Right renal cortex interstitium (tissue), 3 donors: Measurements from ENCODE around the gene HMOX1. TPM values are rescaled to one million over a fixed set of nuclear protein-coding genes. Genes with fewer than 3 reads are reported as not detected.

Experiments
- DNase-seq, 3 donors: peaks; one replicate each; pipeline ENCODE4 v3.0.0-alpha.2; 2013; ENCODE audit warnings: low read depth in 3 of 3, low spot score in 2 of 3
- polyA plus RNA-seq, 3 donors: library from polyadenylated mRNA; unstranded; fragments of 120-200 nt; gene quantifications; one replicate each; pipeline ENCODE4 v1.2.1, GENCODE V29; 2013; ENCODE audit not compliant: insufficient read length in 3 of 3

The HMOX1 gene, protein sequence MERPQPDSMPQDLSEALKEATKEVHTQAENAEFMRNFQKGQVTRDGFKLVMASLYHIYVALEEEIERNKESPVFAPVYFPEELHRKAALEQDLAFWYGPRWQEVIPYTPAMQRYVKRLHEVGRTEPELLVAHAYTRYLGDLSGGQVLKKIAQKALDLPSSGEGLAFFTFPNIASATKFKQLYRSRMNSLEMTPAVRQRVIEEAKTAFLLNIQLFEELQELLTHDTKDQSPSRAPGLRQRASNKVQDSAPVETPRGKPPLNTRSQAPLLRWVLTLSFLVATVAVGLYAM
- polyA plus RNA-seq = 10 to 100 TPM; 34.4 to 43.7 (median 38.1) TPM

DNA sequence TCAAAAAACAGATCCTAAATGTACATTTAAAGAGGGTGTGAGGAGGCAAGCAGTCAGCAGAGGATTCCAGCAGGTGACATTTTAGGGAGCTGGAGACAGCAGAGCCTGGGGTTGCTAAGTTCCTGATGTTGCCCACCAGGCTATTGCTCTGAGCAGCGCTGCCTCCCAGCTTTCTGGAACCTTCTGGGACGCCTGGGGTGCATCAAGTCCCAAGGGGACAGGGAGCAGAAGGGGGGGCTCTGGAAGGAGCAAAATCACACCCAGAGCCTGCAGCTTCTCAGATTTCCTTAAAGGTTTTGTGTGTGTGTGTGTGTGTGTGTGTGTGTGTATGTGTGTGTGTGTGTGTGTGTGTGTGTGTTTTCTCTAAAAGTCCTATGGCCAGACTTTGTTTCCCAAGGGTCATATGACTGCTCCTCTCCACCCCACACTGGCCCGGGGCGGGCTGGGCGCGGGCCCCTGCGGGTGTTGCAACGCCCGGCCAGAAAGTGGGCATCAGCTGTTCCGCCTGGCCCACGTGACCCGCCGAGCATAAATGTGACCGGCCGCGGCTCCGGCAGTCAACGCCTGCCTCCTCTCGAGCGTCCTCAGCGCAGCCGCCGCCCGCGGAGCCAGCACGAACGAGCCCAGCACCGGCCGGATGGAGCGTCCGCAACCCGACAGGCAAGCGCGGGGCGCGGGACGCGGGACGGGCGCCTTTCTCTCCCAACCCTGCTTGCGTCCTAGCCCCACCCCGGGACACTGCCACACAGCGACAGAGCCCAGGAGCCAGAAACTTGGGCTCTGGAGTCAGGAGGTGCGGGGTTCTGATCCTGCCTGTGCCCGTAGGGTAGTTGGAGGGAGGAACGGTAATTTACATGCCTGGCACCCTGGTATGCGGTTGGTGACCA is at the start of gene HMOX1:
Gene HMOX1 (plus strand): TSS at position 560 of the 887 bp plus-strand sequence. CDS start 78 bp downstream, at position 638.
- DNase-seq = no peak

DNA sequence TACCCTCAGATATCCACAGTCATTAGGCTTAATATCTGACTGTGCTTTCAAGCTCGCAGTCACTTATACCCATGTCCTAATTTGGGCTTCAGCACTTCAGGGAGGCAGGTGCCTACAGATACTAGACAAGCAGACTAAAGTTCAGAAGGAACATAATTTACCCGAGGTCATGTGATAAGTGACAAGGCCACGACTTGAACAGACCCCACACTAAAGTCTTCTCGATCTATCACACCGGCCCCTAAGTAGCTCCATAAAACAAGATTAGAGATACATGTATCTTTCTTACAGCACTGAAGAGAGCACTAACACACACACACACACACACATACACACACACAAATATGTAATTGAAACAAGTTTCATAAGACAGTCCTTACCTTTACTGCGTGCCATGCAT is 48.6 kb upstream of the HMOX1 start:
- DNase-seq = no peak

DNA sequence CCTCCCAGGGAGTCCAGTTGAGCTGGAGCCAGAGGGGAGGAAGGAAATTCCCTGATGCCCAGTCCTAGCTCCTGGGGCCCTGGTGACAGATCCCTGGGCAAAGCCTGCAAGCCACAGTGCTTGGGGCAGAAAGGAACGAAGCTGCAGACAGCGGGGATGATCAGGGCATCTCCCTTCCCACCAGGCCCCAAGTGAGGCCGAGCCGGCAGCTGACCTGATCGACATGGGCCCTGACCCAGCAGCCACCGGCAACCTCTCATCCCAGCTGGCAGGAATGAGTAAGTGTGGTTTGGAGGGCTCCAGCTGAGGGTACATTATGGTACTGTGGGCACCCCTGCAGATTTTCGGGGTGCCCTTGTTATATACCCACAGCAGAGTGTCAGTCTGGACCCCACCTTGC is 47.7 kb upstream of the HMOX1 start:
- DNase-seq = no peak

DNA sequence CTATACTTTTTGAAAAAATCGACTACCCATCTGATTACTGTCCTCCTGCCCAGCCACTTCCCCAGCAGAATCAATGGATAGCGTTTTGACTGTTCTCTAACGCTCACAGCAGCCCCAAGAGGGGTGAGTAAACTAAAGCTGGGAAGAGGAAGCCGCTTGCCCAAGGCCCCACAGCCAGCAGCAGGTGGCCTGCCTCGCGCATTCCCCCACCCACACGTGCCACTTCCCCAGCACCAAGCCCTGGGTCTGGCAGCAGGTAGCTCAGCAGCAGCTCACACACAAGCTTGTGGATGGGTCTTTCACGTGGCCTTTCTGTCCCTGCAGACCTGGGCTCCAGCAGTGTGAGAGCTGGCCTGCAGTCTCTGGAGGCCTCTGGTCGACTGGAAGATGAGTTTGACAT is 46.9 kb upstream of the HMOX1 start:
- no peak for DNase-seq

DNA sequence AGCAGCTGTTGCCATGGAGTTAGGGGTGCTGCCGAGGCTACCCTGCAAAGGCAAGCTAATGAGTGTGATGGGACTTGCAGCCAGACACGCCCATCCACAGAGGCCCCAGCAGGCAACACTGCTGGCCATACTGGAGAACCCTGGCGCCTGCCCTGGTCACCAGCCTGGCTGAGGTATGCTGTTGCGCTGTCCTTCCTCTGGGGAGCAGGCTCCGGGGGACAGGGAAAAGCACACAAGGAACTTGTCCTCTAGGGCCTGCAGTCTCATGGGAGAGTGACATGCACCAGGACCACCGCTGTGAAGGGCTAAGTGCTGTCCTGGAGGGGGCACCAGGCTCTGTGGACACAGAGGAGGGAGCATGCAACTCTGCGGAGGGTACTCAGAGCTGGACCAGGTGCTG is 45.4 kb upstream of the HMOX1 start:
- no peak for DNase-seq

DNA sequence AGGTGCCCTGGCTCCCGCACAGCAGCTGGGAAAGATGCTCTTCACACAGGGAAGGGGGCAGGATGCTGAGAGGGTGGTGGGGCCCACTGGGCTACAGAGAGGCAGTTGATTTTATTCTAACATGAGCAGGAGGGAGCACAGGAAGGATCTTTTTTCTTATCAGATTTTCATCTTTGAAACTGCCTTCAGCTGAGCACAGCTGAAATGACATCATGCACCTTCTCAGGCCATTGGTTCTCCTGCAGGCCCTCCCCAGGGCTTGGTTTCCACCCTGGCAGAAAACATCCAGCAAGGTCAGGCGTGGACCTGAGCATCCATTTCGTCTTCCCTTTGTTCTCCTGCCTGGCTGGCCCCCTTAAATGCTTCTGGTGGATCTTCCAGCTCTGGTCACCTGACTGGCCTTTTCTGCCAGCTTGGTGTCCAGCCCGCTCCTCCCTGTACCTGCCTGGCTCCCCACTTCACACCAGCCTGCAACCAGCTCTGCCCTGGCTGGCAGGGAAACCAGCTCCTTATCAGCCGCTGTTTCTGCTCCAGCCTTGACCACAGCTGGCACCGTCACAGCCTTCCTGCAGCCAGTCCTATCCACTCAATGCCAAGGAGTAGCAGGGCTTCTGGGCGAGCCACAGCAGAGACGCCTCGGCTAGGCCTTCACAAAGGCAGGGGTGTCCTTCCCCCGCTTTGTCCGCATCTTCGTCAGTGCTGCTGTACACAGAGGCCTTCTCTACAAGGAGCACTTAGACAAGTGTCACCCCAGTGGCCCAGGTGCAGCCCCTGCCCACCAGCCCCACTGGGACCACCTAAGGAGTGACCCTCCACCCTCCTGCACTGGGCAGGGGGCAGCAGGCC is 44.7 kb upstream of the HMOX1 start:
- no peak for DNase-seq

DNA sequence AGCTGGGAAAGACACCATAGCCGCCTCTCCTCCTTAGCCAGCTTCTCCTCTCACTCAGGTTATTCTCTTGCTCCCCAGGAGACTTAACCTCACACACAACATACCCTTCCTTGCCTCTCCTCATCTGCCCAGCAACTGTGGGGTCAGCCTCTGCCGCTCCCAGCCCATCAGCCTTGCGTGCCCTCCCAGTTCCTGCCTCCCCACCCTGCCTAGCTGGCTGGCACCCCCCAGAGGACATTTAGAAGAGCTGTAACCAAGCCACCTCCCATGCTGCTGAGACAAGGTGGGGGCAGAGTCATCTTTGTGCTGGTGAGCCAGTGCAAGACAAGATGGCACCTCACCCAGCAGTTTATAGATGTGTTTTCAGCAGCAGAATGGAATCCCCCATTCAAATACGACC is 43.0 kb upstream of the HMOX1 start:
- no peak for DNase-seq

DNA sequence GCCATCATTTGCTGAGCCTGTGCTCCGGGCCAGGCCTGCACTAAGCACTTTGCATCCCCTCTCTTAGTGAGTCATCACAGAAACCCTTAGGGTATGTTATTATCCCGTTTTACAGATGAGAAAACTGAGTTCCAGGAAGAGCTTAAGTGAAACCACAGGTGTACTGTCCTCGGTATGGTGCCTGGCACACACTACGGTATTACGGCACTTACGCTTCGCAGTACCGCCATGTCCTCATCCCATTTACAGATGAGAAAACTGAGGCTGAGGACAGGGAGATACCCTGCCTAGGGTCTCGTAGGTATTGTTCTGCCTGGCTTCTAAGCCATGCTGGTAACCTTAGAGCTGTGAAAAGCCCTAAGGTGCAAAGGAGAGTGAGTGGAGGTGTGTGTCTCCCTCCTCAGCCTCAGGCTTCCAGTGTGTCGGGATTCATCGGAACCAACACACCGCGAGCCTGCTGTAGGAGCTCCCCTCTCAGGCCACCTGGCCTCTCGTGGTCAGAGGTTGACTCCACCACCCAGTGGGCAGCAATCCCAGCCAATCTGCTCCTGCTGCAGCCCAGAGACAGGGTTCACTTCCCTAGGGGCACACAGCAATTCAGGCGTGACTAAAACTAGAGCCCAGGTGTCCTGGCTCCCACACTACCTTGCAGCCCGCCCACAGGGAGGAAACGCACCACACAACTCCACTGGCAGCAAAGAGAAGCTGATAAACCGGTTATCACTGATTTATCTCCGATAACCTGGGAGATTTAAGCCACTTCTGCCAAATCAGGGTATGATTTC is 39.6 kb upstream of the HMOX1 start:
- no peak for DNase-seq

DNA sequence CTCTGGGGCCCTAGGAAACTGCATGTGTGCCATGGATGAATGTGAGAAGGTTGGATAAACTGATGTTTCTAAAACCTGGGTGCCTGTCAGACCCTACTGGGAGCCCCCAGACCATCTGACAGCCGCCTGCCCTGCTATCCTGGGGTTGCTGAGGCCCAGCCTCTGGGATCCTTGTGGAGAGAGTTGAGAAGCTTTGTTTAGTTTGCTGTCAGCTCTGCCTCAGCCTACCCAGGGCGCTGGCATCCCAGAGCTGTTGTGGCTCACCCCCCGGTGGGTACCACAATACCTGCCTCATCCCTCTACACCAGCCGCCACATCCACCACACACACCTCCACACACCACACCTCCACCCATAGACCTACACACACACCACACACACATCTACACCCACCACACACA is 38.5 kb upstream of the HMOX1 start:
- no peak for DNase-seq

DNA sequence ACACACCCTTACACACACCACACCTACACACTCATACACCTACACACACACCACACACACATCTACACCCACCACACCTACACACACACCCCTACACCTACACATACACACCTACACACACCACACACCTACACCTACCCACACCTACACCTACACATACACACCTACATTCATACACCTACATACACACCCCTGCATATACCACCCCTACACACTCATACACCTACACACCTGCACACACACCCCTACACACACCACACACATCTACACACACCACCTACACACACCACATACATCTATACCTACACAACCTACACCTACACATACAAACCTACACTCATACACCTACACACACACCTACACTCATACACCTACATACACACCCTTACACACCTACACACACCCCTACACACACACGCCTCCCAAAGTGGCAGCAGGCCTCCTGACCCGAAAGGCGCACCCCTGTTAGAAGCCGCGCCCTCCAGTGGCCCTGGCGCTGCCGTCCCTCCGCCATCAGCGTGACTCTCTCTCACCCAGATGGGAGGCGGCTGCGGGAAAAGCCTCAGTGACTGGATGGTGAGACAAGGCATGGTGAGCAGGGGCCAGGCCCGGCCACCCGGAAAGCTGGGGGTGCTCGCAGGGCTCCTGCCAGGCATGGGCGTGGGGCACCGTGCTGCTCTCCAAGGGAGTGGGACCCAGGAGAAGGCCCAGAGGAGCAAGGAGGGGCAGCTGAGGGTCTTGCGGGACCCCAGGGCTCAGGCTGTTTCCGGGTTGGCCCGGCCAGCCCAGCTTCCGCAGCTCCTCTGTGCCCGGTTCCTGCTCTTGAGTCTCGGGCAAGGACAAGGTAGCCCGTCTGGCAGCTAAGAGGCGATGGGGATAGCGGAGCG is 37.0 kb upstream of the HMOX1 start:
- no peak for DNase-seq

DNA sequence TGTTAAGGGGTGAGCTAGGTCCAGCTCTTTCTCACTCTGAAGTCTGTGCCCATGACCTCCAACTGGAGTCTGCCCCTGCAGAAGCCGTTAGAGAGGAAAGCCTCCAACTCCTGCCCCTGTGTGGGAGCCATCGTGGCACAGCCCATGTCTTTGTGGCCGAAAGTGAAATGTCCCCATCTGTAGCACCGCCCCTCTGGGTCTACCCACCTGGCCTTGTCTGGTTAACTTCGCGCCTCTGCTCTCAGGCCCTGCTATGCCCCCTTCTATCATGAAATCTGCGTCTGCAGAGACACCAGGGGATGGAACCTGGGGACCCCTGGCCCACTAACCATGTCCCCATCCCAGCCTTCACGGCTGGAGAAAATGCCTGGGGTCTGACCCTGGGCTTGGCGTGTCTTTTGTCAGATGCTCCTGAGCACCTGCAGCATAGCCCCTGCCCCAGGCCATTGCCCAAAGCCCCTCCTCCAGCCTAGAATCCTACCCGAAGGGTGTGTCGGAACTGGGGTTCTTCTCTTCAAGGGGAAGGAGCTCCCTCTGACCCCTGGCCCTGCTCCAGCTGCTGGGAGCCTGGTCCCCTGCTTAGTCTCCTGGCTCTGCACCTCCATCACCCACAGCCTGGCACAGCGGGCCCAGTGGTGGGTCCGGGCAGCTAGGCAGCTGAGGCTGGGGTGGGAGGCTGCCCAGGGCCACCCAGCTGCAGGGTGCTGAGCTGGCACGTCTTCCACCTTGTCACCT is 35.8 kb upstream of the HMOX1 start:
- no peak for DNase-seq

DNA sequence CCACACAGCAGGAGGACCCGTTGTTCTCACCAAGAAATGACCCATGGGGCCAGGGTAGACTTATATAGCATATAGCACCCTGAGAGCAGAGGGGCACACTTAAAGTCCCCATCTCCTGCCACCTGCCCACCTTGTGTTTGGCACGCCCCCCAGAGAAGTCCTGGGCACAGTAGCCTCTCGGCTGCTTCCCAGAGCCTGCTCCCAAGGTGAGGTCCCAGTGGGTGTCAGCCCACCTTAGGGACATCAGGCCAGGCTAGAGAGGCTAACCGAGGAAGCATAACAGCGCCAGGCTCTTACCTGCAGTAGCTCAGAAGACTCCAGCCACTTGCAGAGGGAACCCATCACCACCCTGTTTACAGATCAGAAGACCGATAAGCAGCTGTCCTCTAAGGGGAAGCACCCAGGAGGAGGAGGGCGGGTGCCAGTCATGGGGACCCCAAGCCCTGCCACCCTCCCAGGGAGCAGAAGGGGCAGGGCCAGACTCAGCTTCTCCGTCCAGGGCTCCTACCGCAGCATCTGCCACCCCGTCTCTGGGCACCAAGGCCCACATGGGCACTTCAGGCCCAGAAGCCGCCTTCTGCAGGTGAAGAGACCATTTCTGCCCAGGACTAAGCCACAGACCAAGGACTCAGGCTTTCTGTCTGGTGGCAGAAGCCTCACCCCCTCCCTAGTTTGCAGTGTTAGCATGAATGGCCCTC is 34.9 kb upstream of the HMOX1 start:
- no peak for DNase-seq

DNA sequence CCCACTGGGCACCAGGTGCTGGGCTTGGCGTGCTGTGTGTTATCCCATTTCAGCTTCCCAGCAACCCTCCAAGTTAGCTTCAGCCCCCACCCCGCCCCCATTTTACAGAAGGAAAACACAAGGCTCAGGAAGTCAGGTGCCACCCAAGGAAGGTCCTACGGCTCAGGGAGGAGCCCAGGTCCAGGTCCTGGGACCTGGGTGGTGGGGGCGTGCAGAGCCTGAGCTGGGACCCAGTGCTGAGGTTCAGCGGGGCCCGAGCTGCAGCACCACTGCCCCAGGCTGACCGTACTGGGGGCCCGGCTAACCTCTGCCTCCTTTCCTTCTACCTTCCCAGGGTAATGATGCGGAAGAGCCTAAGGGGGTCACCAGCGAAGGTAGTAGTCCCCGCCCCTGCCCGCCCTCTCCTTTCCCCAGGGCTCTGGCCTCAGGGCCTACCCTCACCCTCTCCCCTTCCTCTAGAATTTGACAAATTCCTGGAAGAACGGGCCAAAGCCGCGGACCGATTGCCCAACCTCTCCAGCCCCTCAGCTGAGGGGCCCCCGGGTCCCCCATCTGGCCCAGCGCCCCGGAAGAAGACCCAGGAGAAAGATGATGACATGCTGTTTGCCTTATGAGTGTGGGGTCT is 34.2 kb upstream of the HMOX1 start:
- no peak for DNase-seq

DNA sequence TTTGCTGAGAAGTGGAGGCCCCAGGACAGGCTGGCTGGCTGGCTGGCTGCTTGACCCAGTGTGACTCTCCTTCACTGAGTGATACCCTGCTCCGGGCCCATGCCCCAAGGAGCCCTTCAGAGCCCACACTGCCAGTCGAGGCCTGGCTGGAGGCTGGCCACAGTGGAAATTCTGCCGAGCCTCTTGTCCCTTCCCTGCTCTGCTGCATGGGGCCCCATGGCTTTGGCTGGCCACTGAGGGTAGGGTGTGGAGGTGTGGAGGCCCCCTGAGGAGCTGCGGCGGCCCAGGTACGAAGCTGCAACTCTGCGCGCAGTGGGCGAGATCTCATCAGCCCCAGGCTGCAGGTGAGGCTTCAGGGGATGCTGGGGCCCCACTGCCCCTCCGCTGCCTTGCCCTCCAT is 33.4 kb upstream of the HMOX1 start:
- DNase-seq = no peak

DNA sequence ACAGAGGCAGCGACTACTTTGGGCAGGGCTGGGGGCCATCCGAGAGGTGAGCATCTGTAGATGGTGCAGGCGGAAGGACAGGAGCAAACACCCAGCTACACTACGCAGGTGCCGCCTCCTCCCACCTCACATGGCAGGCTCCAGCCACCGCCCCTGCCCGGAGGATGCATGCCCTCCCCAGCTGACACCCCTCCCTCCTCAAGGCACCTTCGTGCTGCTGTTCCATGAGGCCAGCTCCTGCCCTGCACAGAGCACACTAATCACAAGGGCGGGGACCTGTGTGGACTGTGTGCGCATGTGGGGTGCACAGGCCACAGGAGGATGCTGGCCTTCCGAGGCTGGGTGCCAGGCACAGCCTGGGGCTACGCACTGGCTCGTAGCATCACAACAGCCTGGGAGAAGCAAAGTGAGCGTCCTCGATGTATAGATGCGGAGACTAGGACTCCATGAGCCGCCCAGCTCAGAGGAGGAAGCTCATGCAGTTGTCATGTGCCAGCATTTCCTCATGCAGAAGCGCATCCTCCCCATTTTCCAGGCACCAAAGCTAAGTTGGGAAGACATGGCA is 32.8 kb upstream of the HMOX1 start:
- DNase-seq = no peak

DNA sequence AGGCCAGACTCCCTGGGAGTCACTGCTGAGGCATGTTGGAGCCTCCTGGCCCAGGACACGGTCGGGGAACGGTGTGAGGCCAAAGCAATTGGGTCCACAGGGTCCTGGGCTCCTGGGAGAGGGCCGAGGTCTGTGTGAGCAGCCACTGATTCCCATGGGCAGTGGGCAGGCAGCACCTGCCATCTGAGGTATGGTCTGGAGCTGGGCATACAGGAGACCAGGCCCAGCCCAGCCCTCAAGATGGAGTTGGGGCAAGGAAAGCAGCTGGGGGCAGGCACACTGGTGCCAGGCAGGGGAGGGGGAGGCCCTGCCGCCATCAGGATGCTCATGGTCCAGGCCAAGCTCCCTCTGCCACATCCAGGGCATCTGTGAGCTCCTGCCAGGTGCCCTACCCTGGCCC is 32.2 kb upstream of the HMOX1 start:
- DNase-seq = no peak

DNA sequence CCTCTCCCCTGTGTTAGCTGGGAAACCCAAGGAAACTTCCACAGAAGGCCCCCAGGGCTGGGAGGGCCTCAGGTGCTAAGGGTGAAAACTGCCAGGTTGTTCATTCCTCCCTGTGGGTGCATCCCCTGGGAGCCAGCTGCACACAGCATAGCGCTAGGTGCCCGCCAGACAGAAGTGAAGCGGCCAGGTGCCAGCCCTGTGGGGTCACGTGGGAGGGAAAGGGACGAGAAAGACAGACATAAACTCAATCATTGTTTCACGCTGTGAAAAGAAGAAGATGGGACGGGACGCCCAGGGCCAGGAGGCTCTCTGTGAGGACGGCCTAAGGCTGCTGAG is 31.6 kb upstream of the HMOX1 start:
- no peak for DNase-seq
